Measurements from ENCODE around the gene MAU2.
A peak's percentile ranks its signal among the peaks of the same experiment; 100 is the strongest.

Gene MAU2, protein sequence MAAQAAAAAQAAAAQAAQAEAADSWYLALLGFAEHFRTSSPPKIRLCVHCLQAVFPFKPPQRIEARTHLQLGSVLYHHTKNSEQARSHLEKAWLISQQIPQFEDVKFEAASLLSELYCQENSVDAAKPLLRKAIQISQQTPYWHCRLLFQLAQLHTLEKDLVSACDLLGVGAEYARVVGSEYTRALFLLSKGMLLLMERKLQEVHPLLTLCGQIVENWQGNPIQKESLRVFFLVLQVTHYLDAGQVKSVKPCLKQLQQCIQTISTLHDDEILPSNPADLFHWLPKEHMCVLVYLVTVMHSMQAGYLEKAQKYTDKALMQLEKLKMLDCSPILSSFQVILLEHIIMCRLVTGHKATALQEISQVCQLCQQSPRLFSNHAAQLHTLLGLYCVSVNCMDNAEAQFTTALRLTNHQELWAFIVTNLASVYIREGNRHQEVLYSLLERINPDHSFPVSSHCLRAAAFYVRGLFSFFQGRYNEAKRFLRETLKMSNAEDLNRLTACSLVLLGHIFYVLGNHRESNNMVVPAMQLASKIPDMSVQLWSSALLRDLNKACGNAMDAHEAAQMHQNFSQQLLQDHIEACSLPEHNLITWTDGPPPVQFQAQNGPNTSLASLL

DNA sequence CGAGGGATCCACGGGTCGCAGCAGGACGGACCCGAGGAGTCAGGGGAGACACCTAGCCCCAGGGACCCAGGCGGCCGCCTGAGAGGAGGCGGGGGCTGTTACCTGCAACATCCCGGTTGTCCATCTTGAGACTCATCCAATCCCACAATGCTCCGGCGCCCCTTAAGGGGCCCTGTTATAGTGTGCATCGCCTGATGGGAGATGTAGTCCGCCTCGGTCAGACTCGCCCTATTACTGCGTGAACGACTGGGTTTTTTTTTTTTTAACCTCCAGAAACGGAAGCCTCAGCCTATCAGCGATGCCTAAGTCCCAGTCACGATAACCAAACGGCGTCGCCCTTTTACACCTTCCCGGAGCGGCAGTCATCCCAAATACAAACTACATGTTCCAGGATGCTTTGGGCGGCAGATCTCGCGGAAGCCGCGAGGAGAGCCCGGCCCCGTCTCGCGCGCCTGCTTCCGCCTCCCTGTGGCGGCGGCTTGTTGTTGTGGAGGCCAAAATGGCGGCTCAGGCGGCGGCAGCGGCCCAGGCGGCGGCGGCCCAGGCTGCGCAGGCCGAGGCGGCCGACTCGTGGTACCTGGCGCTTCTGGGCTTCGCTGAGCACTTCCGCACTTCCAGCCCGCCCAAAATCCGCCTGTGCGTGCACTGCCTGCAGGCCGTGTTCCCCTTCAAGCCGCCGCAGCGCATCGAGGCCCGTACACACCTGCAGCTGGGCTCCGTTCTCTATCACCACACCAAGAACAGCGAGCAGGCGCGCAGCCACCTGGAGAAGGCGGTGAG, at the start of gene MAU2, which contains the start of gene SUGP1:
Gene MAU2, plus strand, starts transcription at position 469 of the 780 bp plus-strand sequence. Its CDS starts 31 bp downstream, at position 500.
Gene SUGP1, minus strand, starts transcription at position 149 of the 780 bp plus-strand sequence. Its CDS starts 13 bp downstream, at position 136.
- peak; percentile 97 for DNase-seq (ENCODE audit: low spot score)

- no peak for DNase-seq (ENCODE audit: low spot score)
Observed at GRCh38 chr19:19271828-19272599, 48.6 kb upstream of the MAU2 start.

GRCh38 chr19:19274146-19274545, 46.5 kb upstream of the MAU2 start:
- no peak for DNase-seq (ENCODE audit: low spot score)

DNA sequence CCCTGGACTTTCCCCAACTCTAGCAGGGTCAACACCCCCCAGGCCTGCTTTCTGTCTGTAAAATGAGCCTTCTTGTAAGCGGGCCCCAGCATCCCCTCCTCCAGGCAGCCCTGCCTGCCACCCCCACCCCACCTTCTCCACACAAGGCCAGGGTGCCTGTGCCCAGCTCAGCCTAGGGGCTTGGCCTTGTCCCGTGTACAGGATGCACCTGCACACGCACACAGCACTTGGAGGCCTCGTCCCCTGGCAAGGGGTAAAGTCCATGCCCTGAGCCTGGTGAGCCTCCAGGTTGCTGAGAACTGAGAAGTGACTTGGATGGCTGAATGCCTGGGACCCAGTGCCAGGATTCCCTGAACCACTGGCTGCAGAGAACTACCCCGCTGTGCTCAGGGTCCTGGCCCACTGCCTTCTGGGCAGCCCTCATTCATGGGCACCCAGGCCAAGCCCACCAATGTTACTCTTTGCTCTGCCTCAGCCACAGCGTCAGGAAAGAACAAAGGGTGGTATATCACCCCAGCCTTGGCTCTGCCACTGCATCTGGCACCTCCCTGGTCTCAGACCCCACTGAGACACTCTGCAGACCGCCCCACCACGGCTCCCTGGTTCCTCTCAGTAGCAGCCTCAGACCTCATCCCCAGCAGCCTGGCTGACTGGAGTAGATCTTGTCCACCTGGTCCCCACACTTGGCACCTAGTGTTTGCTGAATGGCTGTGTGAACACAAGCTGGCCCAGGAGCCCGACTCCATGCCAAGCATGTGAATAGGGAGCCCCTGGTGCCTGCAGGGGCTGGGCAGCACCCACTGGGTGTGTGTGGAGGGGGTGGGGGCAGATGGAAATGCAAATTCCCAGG, 45.7 kb upstream of the MAU2 start:
- DNase-seq (ENCODE audit: low spot score), result no peak

DNA sequence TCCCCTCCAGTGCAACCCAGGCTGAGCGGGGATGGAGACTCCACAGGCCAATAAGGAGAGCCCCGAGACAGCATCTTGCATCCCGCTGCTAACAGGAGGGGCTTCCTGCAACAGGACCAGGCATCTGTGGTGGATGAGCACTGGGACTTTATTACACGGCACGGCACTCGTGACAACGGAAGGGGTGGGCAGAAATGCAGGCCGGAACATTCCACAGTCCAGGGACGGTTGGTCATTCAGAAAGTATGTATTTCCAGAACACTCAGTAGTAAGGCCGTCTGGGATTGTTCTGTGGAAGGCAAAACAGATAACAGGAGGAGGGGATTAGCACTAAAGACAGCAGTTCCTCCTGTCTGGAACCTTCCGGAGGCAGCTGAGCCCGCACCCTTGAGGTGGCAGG, 44.2 kb upstream of the MAU2 start:
- DNase-seq (ENCODE audit: low spot score), result peak; percentile 79

GRCh38 chr19:19276851-19277250, 43.8 kb upstream of the MAU2 start:
- no peak for DNase-seq (ENCODE audit: low spot score)

GRCh38 chr19:19278315-19278714, 42.3 kb upstream of the MAU2 start:
- DNase-seq (ENCODE audit: low spot score), result no peak

DNA sequence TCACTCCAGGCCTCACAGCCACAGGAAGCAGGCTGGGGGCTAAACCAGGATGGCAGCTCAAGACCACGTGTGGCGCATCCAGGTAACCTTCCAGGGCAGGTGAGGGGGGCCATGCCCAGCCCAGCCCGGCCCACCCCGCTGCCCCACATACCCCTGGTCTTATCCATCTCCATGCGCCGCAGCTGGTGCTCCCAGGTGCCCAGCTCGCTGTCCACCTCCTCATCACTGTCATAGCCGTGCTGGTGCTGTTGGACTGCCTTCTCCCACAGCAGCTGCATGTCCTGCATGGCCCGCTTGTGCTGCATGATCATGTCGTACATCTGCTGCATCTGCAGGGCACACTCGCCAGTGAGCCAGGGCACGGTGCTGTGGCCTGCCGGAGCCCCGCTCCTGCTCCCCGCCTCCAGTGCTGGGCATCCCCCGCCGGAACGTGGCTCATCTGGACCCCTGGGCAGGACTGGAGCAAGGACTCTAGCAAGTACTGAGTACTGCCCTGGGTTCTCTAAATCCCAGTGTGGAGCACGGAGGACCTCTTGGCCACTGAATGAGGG, 41.5 kb upstream of the MAU2 start:
- DNase-seq (ENCODE audit: low spot score), result no peak

GRCh38 chr19:19279853-19280252, 40.8 kb upstream of the MAU2 start:
- DNase-seq (ENCODE audit: low spot score), result no peak

GRCh38 chr19:19280561-19280960, 40.1 kb upstream of the MAU2 start:
- DNase-seq (ENCODE audit: low spot score), result no peak

GRCh38 chr19:19285686-19286085, 34.9 kb upstream of the MAU2 start:
- no peak for DNase-seq (ENCODE audit: low spot score)

- DNase-seq (ENCODE audit: low spot score), result no peak
Observed at GRCh38 chr19:19292607-19293006, 28.0 kb upstream of the MAU2 start.

GRCh38 chr19:19294914-19295313, 25.7 kb upstream of the MAU2 start:
- DNase-seq (ENCODE audit: low spot score), result no peak

DNA sequence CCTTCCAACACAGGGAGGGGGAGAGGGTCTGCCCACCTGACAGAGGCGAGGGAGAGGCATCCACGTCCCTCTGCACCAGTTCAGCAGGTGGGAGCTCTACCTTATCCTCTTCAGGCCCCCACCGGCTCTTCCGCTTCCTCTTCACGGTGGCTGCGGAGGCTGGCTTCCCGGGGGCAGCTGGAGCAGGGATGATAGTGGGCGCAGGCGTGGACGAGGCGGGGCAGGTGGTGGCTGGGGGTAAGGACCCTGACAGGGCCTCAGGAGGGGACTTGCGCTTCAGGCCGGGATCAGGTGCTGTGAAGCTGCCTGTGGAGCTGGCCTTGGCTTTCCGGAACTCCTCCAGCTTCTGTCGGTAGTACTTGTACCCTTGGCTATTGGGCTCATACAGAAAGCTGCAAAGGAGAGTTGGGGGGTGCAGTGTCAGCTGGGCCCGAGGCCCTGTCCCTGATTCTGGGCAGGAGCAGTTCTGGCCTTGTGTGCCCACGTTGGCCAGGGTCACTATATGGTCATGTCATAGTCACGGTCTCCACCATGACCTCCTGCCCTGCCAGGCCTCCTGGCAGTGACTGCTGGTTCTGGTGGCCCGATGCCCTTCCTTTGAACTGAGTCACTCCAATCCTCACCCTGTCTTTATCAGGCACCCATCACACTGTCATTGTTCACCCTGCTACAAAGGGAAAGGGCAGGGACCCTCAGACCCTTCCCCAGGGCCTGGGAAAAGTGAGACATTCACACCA, 23.5 kb upstream of the MAU2 start:
- peak; percentile 3 for DNase-seq (ENCODE audit: low spot score)

DNA sequence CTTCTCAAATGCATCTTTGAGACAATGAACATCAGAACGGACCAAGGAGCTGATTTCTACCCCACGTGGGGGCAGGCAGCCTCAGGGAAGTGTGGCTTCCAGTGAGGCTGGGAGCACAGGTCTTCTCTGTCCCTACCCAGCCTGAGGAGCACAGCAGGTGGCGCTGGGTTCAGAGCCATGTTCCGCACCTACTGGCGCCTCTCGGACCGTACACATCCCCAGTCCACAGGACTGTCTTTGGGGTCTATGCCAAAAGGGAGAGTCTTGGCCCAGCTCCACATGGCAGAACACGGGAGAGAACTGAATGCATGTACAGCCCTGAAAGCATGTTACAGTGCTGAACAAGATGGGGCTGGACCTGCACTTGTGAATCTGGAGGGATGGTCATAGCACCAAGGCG, 22.9 kb upstream of the MAU2 start:
- peak; percentile 7 for DNase-seq (ENCODE audit: low spot score)

GRCh38 chr19:19300613-19301012, 20.0 kb upstream of the MAU2 start:
- DNase-seq (ENCODE audit: low spot score), result no peak

- no peak for DNase-seq (ENCODE audit: low spot score)
Observed at GRCh38 chr19:19303411-19303810, 17.2 kb upstream of the MAU2 start.

- DNase-seq (ENCODE audit: low spot score), result peak; percentile 6
Observed at GRCh38 chr19:19304186-19304965, 16.3 kb upstream of the MAU2 start.

GRCh38 chr19:19305066-19305465, 15.6 kb upstream of the MAU2 start:
- peak; percentile 5 for DNase-seq (ENCODE audit: low spot score)

Measured in AG08396 (cell line).